ENCODE data around the gene SERTAD1.
A peak's percentile ranks its signal among the peaks of the same experiment; 100 is the strongest.
"Not testable (repeated sequence)": the region's sequence is repeated elsewhere in the genome, so short reads cannot be mapped to it uniquely, and the experiment has no call there.

The SERTAD1 gene

DNA sequence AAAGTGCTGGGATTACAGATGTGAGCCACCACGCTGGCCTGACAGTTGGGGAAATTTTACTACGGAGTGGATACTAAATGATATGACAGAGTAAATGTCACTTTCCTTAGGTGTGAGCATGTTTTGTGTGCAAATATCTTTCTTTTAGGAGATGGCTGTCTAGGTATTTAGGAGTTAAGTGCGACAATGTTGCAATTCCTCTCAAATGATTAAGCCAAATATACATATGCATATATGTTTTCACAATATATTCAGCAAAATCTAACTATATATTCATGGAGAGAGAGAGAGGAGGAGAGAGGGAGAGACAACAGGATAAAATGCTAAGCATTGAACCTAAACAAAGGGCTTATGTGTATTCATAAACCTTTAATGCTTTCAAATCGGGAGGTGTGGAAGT is 23.7 kb upstream of the SERTAD1 start:
- DNase-seq, result no peak

GRCh38 chr19:40446263-40446784 is 20.5 kb upstream of the SERTAD1 start:
- no peak for DNase-seq

GRCh38 chr19:40445780-40446262 is 20.0 kb upstream of the SERTAD1 start:
- DNase-seq, result no peak

GRCh38 chr19:40444825-40445312 is 19.1 kb upstream of the SERTAD1 start:
- no peak for DNase-seq

- DNase-seq, result peak; percentile 83
These were observed 18.4 kb upstream of the SERTAD1 start, which contains the start of gene SERTAD3 for GRCh38 chr19:40444000-40444824. TSS of gene SERTAD3 (minus strand) at chr19:40444335. CDS start at chr19:40442080, 2,255 bp downstream.

- peak; percentile 92 for DNase-seq
These were observed 17.6 kb upstream of the SERTAD1 start for GRCh38 chr19:40443131-40443999.

- DNase-seq, result no peak
These were observed 16.7 kb upstream of the SERTAD1 start for GRCh38 chr19:40442328-40443130.

DNA sequence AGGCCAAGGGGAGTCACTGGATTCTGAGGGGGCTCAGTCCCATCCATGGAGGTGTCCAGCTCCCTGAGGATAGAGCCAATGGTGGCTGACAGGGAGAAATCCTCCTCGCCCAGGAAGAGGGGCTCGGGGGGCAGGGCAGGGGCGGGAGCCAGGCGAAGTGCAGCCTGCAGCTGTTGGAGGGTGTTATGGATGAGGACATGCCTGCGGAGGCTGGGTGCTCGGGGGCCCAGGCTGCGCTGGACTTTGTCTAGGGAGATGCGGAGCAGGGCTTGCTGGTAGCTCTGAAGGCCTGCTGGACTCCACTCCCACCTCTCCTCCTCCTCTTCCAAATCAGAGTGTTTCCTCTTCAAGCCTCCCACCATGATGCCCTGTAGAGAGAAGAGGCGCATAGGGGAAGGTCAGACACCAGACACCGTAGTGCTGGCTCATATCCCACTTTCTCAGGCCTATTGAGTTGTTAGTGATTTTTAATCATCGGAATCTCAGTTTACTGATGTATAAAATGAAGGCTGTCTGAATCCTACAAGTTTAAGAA is 16.0 kb upstream of the SERTAD1 start:
- DNase-seq, result no peak

- DNase-seq, result no peak
These were observed 12.5 kb upstream of the SERTAD1 start for GRCh38 chr19:40438284-40438683.

GRCh38 chr19:40433391-40434216 is 7.8 kb upstream of the SERTAD1 start:
- no peak for DNase-seq

- not testable (repeated sequence) for DNase-seq
These were observed 7.0 kb upstream of the SERTAD1 start for GRCh38 chr19:40432760-40433159.

DNA sequence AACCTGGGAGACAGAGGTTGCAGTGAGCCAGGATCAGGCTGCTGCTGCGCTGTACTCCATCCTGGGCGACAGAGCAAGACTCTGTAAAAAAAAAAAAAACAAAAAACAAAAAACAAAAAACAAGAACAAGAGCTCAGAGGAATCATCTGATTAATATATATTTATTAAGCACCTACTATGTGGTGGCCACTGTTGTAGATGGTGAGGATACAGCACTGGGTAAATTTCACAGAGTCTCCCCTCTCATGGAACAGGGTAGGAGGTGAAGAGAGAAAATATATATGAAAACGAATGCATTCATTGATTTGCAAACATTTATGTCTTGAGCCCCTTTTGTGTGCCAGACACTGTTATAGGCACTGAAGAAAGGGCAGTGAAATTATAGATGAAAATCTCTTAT is 5.9 kb upstream of the SERTAD1 start:
- no peak for DNase-seq

DNA sequence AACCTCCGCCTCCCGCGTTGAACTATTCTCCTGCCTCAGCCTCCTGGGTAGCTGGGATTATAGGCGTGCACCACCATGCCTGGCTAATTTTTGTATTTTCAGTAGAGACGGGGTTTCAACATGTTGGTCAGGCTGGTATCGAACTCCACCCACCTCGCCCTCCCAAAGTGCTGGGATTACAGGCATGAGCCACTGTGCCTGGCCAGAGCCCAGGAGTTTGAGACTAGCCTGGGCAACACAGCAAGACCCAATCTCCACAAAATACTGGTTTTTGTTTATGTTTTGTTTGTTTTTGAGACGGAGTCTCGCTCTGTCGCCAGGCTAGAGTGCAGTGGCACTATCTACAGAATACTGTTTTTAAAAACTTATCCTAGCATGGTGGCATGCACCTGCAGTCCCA is 4.5 kb upstream of the SERTAD1 start:
- not testable (repeated sequence) for DNase-seq

DNA sequence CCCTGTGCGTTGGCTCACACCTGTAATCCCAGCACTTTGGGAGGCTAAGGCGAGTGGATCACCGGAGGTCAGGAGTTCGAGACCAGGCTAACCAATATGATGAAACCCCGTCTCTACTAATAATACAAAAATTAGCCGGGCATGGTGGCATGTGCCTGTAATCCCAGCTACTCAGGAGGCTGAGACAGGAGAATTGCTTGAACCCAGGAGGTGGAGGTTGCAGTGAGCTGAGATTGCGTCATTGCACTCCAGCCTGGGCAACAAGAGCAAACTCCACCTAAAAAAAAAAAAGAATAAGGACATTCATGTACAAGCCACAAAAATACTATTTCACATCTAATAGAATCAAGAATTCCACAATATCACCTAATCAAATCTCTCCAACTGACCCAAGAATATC is 2.4 kb upstream of the SERTAD1 start:
- not testable (repeated sequence) for DNase-seq

- DNase-seq, result no peak
These were observed 949 bp downstream of the SERTAD1 start for GRCh38 chr19:40424637-40425449.

- DNase-seq, result no peak
These were observed 1.9 kb downstream of the SERTAD1 start for GRCh38 chr19:40423938-40424337.

GRCh38 chr19:40422748-40423566 is 2.8 kb downstream of the SERTAD1 start:
- DNase-seq, result no peak

- DNase-seq, result no peak
These were observed 3.6 kb downstream of the SERTAD1 start for GRCh38 chr19:40421993-40422747.
